Measurements from ENCODE around the gene PDCD11.

- no peak for TF ChIP-seq CTCF (IDR thresholded peaks at IDR 0.05)
- TF ChIP-seq POLR2A (IDR thresholded peaks at IDR 0.05): no peak
These were observed 97.0 kb downstream of the PDCD11 start, which contains the start of gene NEURL1 for GRCh38 chr10:103493362-103493915.

Data from esophagus squamous epithelium (tissue), 4 donors.